HG02840 (cell line): ENCODE data around the gene CASP2.
"Not testable (repeated sequence)": the region's sequence is repeated elsewhere in the genome, so short reads cannot be mapped to it uniquely, and the experiment has no call there.

Experiments
- ATAC-seq: cut with Tn5 transposase; IDR thresholded peaks from one replicate; pipeline ENCODE4 v1.9.1; 2021; ENCODE audit warnings: mild to moderate bottlenecking, moderate library complexity, moderate number of reproducible peaks; ENCODE audit not compliant: unreplicated experiment, low FRiP score

Gene CASP2

GRCh38 chr7:143263266-143264195, 24.6 kb upstream of the CASP2 start, which contains the start of gene GSTK1:
Gene GSTK1, plus strand, starts transcription at chr7:143263441. Its CDS starts 73 bp downstream, at chr7:143263514.
- ATAC-seq = peak; percentile 98

- not testable (repeated sequence) for ATAC-seq
Observed at GRCh38 chr7:143264196-143264568, 24.0 kb upstream of the CASP2 start.

DNA sequence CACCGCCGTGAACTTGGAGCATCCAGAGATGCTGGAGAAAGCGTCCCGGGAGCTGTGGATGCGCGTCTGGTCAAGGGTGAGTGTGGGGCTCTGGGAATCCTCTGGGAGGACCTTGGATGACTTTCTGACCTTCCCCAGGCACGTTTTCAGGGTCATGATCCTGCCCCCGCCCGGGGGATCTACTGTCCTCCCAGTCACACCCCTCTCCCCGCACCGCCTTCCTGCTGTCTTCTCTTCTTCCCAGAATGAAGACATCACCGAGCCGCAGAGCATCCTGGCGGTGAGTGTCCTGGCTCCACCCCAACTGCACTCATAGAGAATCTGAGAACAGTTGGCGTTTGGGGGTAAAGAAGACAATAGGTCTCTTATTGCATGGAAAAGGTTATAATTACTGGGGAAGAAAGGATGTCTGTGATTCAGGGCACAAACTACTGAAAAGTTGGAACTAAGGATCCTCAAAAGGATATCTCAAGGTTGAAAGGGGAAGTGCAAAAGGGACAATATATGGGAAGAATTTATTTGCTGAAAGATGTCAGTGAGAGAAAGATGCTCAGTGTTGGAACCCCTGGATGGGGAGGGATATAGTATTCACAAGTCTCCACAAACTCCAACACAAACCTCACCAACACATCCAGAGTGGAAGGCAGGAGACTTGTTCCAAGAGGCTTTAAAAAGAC, 23.0 kb upstream of the CASP2 start:
- ATAC-seq = no peak

DNA sequence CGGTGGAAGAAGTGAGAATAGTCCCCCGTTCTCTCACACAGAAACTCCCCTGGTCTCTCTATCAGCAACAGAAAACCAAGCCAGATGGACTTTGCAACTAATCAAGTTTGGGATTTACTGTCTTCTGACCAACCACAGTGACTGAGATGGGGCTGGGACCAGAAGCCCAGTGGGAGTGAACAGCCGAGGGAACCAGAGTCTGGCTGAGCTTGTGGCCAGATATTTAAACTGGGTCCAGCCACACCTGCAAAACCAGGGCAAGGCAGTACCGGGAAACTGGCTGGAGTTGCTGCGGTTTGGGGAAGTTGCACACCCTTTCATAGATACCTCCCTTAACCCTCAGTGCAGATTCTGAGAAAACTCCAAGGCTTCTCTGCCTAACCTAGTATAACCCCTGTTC, 18.9 kb upstream of the CASP2 start:
- ATAC-seq = no peak

GRCh38 chr7:143271240-143271639, 16.9 kb upstream of the CASP2 start:
- no peak for ATAC-seq

DNA sequence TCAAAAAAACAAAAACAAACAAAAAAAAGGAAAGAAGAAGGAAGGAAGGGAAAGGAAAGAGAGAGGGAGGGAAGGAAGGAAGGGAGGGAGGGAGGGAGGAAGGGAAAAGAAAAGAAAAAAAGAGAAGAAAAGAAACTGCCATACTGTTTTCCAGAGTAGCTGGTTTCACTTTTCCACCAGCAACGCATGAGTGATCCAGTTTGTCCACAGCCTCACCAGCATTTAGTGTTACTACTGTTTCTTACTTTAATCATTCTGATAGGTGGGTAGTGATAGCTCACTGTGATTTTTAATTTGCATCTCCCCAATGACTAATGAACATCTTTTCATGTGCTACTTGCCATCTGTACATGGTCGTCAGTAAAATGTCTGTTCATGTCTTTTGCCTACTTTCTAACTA, 15.3 kb upstream of the CASP2 start:
- ATAC-seq = no peak

DNA sequence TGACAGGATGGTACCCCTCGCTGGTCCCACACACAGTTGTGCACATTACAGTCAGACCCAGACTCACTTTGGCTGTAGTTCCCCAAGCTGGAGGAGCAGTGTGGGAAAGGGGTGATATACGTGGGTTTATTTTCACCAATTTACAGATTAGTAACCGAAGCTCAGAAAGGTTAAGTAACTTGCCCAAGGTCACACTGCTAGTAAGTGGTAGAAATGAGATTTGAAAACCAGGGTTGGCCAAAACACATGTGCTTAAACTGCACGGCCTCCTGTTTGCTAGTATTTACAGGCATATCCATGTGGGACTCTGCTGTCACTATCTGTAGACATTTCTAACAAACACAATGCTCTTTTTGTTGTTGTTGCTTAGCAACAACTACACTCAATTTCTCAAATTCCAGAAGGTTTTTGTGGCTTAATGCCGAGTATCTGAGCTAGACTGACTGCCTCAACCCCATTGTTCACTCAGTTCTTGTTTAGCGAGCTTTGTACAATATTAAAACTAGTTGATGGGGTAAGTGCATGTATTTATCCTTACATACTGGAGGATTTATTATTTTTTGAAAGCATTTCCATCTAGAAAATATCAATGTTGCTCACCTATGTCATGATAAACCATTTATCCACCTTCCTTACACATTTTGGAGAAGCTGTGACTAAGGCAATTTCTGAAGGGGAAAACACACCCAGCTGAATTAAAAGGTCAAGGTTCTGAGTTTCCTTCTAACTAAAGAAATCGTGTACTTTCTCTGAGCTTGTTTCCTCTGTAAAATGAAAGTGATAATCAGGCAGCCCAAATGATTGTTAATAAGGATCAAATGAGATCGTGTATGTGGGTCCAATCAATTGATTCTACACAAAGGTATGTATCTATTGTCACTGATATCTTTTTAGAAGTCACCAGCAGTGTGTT, 8.7 kb upstream of the CASP2 start:
- no peak for ATAC-seq

GRCh38 chr7:143280160-143280559, 8.0 kb upstream of the CASP2 start:
- no peak for ATAC-seq

GRCh38 chr7:143280566-143280965, 7.6 kb upstream of the CASP2 start:
- ATAC-seq = no peak

- no peak for ATAC-seq
Observed at GRCh38 chr7:143281529-143281928, 6.6 kb upstream of the CASP2 start.

GRCh38 chr7:143282124-143282523, 6.0 kb upstream of the CASP2 start:
- ATAC-seq = no peak

- ATAC-seq = no peak
Observed at GRCh38 chr7:143283381-143283780, 4.8 kb upstream of the CASP2 start.

DNA sequence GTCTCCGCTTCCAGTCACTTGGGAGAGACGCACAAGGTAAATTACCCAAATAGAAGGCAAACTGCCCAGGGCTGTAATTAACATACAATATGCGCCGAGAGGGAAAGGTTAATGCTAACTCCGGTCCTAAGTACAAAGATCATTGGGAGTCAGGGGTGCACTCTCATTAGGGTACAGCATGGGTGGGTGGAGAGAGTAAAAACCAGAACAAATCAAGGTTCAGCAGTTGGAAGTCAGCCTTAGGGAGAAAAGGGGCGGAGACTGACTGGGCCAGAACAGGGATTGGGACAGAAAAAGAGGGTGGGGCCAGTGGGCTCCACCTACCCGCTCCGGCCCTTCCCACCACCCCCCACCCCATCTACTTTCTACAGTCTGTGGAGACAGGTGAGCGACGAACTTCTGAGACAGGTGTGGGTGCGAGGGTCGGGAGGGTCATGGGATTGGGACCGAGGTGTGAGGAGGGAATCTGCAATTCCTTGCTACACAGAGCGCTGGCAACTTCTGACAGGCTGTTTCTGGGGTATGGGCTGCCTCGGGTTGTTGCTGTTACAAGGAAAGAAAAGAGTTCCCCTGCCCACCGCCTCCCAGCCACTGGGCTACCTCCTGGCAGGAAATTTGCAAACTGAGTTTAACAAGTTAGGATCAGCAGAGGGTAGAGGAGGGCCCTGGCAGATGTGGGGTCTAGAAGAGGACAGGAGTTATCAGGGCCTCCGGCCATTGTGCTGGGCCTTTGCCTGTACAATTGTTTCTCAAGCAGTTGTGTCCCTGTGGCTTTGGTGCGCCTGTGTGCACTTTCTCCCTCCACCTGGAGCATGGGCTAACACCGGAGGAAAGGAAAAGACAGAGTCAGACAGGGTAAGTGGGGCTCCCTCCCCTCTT, 3.3 kb upstream of the CASP2 start, which contains the start of gene TMEM139:
TMEM139 (plus strand) TSS at position 368 of the 879 bp plus-strand sequence. CDS start 1,000 bp downstream, outside the sequence.
- ATAC-seq = no peak

GRCh38 chr7:143285470-143285778, 2.7 kb upstream of the CASP2 start:
- ATAC-seq = no peak

- ATAC-seq = no peak
Observed at GRCh38 chr7:143285806-143286521, 2.2 kb upstream of the CASP2 start.

- ATAC-seq = no peak
Observed at GRCh38 chr7:143286522-143286890, 1.6 kb upstream of the CASP2 start.

GRCh38 chr7:143287339-143287934, 714 bp upstream of the CASP2 start:
- ATAC-seq = no peak

GRCh38 chr7:143288836-143289235, 685 bp downstream of the CASP2 start:
- ATAC-seq = no peak

DNA sequence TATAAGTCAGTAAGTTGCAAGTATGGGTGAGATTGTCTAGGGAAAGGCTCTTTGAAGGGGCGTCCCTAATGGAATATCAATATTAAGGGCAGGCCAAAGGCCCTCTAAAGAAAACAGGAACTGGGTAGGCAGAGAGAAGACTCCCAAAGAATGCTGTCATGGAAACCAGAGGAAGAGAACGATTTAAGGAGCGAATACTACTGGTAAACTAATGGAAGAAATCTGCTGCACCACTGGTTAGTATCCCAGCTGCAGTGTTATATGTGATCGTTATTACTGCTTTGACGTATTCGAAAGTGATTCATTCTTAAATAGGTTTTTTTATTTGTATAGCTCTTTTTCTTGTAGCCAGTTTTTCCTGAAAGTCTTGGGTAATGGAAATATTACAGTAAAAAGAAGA, 1.3 kb downstream of the CASP2 start:
- ATAC-seq = no peak
